PC-3 (cell line): Measurements from ENCODE around the gene CASZ1. TPM values are rescaled to one million over a fixed set of nuclear protein-coding genes. Genes with fewer than 3 reads are reported as not detected.

Experiments
- ATAC-seq: fragments of 200-7000 bp; cut with Tn5 transposase; 2 replicates; pipeline ENCODE4 v1.9.1; 2020; ENCODE audit warnings: mild to moderate bottlenecking, moderate library complexity
- BruUV-seq: library from RNA; stranded (reverse); fragments of 400-500 nt; replicated peaks from 2 replicates; lab custom pipeline; 2021; lab: Mats Ljungman, UMichigan
- CTCF ChIA-PET: fragments of 300-600 bp; sonication (Branson Sonifier 250); formaldehyde crosslinking; loops from one replicate; lab custom pipeline; 2022; ENCODE audit warnings: antibody characterized with exemption; lab: Charles Lee
- POLR2A ChIA-PET: fragments of 300-600 bp; sonication (Branson Sonifier 250); formaldehyde crosslinking; loops from one replicate; lab custom pipeline; 2022; ENCODE audit warnings: antibody characterized with exemption; ENCODE audit not compliant: unreplicated experiment; lab: Charles Lee
- DNase-seq: peaks from one replicate; pipeline ENCODE4 v3.0.0-alpha.2; 2015
- H2AFZ ChIP-seq: fragments of 300-600 bp; sonication (generic); 2 replicates; pipeline ENCODE4 v1.6.0; 2016; ENCODE audit warnings: antibody characterized with exemption, low read length
- H3F3A ChIP-seq: fragments of 300-600 bp; sonication (generic); one replicate; pipeline ENCODE4 v1.6.0; 2017; ENCODE audit warnings: antibody characterized with exemption, low read length, control low read depth, mild to moderate bottlenecking; ENCODE audit not compliant: unreplicated experiment
- H3K27ac ChIP-seq: fragments of 300-600 bp; sonication (generic); 2 replicates; pipeline ENCODE4 v1.5.1; 2016; ENCODE audit warnings: mild to moderate bottlenecking, low read length
- H3K27me3 ChIP-seq: fragments of 300-600 bp; sonication (generic); 2 replicates; pipeline ENCODE4 v1.6.1; 2016; ENCODE audit warnings: low read length, mixed read lengths
- H3K36me3 ChIP-seq: fragments of 300-600 bp; sonication (generic); 2 replicates; pipeline ENCODE4 v1.6.1; 2016; ENCODE audit warnings: low read depth, mixed run types, low read length, mixed read lengths
- H3K4me1 ChIP-seq: fragments of 300-600 bp; sonication (generic); 2 replicates; pipeline ENCODE4 v1.5.1; 2016; ENCODE audit warnings: low read length; ENCODE audit not compliant: insufficient read depth
- H3K4me2 ChIP-seq: fragments of 300-600 bp; sonication (generic); 2 replicates; pipeline ENCODE4 v1.6.0; 2016; ENCODE audit warnings: low read length
- H3K4me3 ChIP-seq: fragments of 300-600 bp; sonication (generic); 2 replicates; pipeline ENCODE4 v1.5.1; 2016; ENCODE audit warnings: mild to moderate bottlenecking, low read length, mixed read lengths
- H3K79me2 ChIP-seq: fragments of 300-600 bp; sonication (generic); 2 replicates; pipeline ENCODE4 v1.6.1; 2017; ENCODE audit warnings: low read length, mixed read lengths
- H3K9ac ChIP-seq: fragments of 300-600 bp; sonication (generic); 2 replicates; pipeline ENCODE4 v1.6.0; 2016; ENCODE audit warnings: mild to moderate bottlenecking, low read length
- H3K9me2 ChIP-seq: fragments of 300-600 bp; sonication (generic); replicated peaks from 2 replicates; pipeline ENCODE4 v1.6.1; 2016; ENCODE audit warnings: mixed run types, low read length, mixed read lengths
- H3K9me3 ChIP-seq: fragments of 300-600 bp; sonication (generic); 2 replicates; pipeline ENCODE4 v1.6.1; 2016; ENCODE audit warnings: low read length, mixed read lengths
- H4K20me1 ChIP-seq: fragments of 300-600 bp; sonication (generic); 2 replicates; pipeline ENCODE4 v1.6.1; 2016; ENCODE audit warnings: low read length, mixed read lengths
- CTCF ChIP-seq: fragments of 300-600 bp; sonication (generic); conservative IDR thresholded peaks from 2 replicates; pipeline ENCODE4 v1.5.1; 2017; ENCODE audit warnings: antibody characterized with exemption, low read depth, mild to moderate bottlenecking, low read length
- EZH2 ChIP-seq: fragments of 300-600 bp; sonication (generic); IDR thresholded peaks from one replicate; pipeline ENCODE4 v1.6.1; 2017; ENCODE audit warnings: antibody characterized with exemption, mild to moderate bottlenecking, low read length; ENCODE audit not compliant: unreplicated experiment
- EZH2phosphoT487 ChIP-seq: fragments of 300-600 bp; sonication (generic); IDR thresholded peaks from 2 replicates; pipeline ENCODE4 v1.6.1; 2018; ENCODE audit warnings: mild to moderate bottlenecking, antibody characterized with exemption, low read length, borderline replicate concordance
- intact Hi-C: fragments of 100-400 bp; cut with micrococcal nuclease; formaldehyde crosslinking; loops from 2 replicates; pipeline ENCODE4 v1.9.0; 2023
- total RNA-seq: library from RNA; depleted of rRNA; stranded (reverse); fragments of >200 nt; gene quantifications from 2 replicates; pipeline ENCODE4 v1.2.3, GENCODE V29; 2014

CASZ1 gene
- total RNA-seq, 1 experiment from 2014 or later, result 12.8 TPM

- BruUV-seq, result no TSS peak
- Histone ChIP-seq H3K9ac (no peak overlapping the region), H3K4me3 (no peak overlapping the region), H3K27me3 (no peaks in the 10 kb centered on the region), H3K9me3 (no peaks in the 10 kb centered on the region), H3F3A (no peaks in the 10 kb centered on the region), H3K4me2 (no peak overlapping the region), H4K20me1 (no peaks in the 10 kb centered on the region), H3K36me3 (no peaks in the 10 kb centered on the region), H3K27ac (no peak overlapping the region), H2AFZ (no peak overlapping the region), H3K79me2 (no peaks in the 10 kb centered on the region), H3K9me2 (no peaks in the 10 kb centered on the region), H3K4me1 (no peaks in the 10 kb centered on the region)
- ChIA-PET CTCF (interaction anchor here (0.6 kb wide), 1 partner anchor 106 kb away, joined by 7 read pairs; no protein-coding TSS in a partner anchor), POLR2A (no interaction called here)
- intact Hi-C loops, result no loop called here
- ATAC-seq, result no peak
- no peak for DNase-seq
- TF ChIP-seq EZH2 (no peak), CTCF (no peak), EZH2phosphoT487 (no peak)
Observed at GRCh38 chr1:10622910-10623685, 173.3 kb downstream of the CASZ1 start.

- TF ChIP-seq CTCF, result no peak
- TF ChIP-seq EZH2, result no peak
- TF ChIP-seq EZH2phosphoT487, result no peak
- CTCF ChIA-PET, result no interaction called here
Observed at GRCh38 chr1:10621906-10622305, 174.5 kb downstream of the CASZ1 start.

GRCh38 chr1:10620776-10621175 is 175.7 kb downstream of the CASZ1 start:
- no peak overlapping the region for H3K4me3 ChIP-seq
- POLR2A ChIA-PET, result no interaction called here
- TF ChIP-seq CTCF, result no peak
- no peak for TF ChIP-seq EZH2phosphoT487
- TF ChIP-seq EZH2, result no peak
- H3K27ac ChIP-seq, result no peak overlapping the region
- H4K20me1 ChIP-seq, result no peaks in the 10 kb centered on the region
- H3K9ac ChIP-seq, result no peak overlapping the region
- DNase-seq (no peak), ATAC-seq (no peak)
- H3K4me1 ChIP-seq, result no peaks in the 10 kb centered on the region
- H3K27me3 ChIP-seq, result no peaks in the 10 kb centered on the region
- intact Hi-C loops, result no loop called here
- no peaks in the 10 kb centered on the region for H3K9me3 ChIP-seq
- H3F3A ChIP-seq, result no peaks in the 10 kb centered on the region
- no peaks in the 10 kb centered on the region for H3K36me3 ChIP-seq
- no TSS peak for BruUV-seq
- no peak overlapping the region for H3K4me2 ChIP-seq
- H2AFZ ChIP-seq, result no peak overlapping the region
- CTCF ChIA-PET, result no interaction called here
- H3K79me2 ChIP-seq, result no peaks in the 10 kb centered on the region
- no peaks in the 10 kb centered on the region for H3K9me2 ChIP-seq

More at GRCh38 chr1:10621906-10622305, 174.5 kb downstream of the CASZ1 start:
- DNase-seq, result no peak
- no peak overlapping the region for H3K9ac ChIP-seq
- no peak overlapping the region for H3K4me2 ChIP-seq
- H3K4me3 ChIP-seq, result no peak overlapping the region
- H3K9me3 ChIP-seq, result no peaks in the 10 kb centered on the region
- intact Hi-C loops, result no loop called here
- no peaks in the 10 kb centered on the region for H3K4me1 ChIP-seq
- no TSS peak for BruUV-seq
- no peaks in the 10 kb centered on the region for H3K79me2 ChIP-seq
- H3K36me3 ChIP-seq, result no peaks in the 10 kb centered on the region
- no peak overlapping the region for H2AFZ ChIP-seq
- H3K9me2 ChIP-seq, result no peaks in the 10 kb centered on the region
- no peaks in the 10 kb centered on the region for H3F3A ChIP-seq
- POLR2A ChIA-PET, result no interaction called here
- ATAC-seq, result no peak
- H3K27me3 ChIP-seq, result no peaks in the 10 kb centered on the region
- no peak overlapping the region for H3K27ac ChIP-seq
- H4K20me1 ChIP-seq, result no peaks in the 10 kb centered on the region
